AG09319 (cell line): ENCODE data around the gene CCL21.

Experiments used
- DNase-seq: peaks from one replicate; pipeline ENCODE4 v3.0.0-alpha.2; 2010; ENCODE audit warnings: low read depth; ENCODE audit errors: extremely low read depth
- CTCF ChIP-seq: IDR thresholded peaks from 2 replicates; pipeline ENCODE4 v1.5.1; 2011; ENCODE audit warnings: low read depth, mild to moderate bottlenecking, inconsistent platforms, low read length, moderate library complexity

The CCL21 gene

DNA sequence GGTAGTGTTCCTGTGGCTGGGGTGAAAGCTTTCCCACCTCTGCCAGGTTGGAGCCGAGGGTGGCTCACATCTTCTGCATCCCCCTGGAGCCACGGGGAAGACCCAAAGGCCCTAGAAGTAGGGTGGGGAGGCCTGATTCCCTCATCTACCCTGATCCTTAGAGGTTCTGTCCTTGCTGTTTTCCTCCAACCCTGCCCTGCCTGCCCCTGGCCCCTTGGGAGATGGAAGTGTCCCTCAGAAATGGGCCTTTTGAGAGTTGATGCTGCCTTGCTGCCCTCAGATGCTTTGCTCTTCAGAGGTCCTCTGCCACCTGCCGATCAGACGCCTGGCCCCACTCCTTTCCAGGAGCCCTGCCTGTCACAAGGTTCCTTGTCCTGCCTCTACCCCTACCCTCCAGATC lies 25.1 kb downstream of the CCL21 start:
- TF ChIP-seq CTCF: no peak
- no peak for DNase-seq

- TF ChIP-seq CTCF: no peak
- DNase-seq: no peak
These were observed 25.8 kb downstream of the CCL21 start for GRCh38 chr9:34684145-34684544.

DNA sequence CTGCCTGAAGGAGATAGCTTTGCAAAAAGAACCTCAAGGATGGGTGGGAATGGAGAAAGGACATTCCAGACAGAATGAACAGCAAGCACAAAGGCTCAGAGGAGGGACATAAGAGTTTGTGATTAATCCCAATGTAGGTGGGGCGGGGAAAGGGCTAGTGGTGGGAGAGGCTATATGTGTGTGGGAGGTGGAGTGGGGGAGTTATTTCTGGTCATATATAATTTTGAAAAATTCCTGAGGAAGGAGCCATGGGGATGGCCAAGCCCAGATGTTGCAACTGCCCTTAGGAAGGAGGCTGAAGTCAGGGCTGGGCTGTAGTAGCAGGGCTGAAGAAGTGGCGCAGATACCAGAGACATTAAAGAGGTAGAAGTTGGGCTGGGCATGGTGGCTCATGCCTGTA lies 34.1 kb downstream of the CCL21 start:
- no peak for TF ChIP-seq CTCF

GRCh38 chr9:34675048-34675714 lies 34.8 kb downstream of the CCL21 start:
- DNase-seq: no peak
- TF ChIP-seq CTCF: peak; percentile 96

More for the DNA sequence above, 34.1 kb downstream of the CCL21 start:
- DNase-seq: no peak

- TF ChIP-seq CTCF: no peak
- DNase-seq: no peak
These were observed 35.5 kb downstream of the CCL21 start for GRCh38 chr9:34674440-34674839.

- TF ChIP-seq CTCF: no peak
These were observed 38.6 kb downstream of the CCL21 start for GRCh38 chr9:34671307-34671706.

DNA sequence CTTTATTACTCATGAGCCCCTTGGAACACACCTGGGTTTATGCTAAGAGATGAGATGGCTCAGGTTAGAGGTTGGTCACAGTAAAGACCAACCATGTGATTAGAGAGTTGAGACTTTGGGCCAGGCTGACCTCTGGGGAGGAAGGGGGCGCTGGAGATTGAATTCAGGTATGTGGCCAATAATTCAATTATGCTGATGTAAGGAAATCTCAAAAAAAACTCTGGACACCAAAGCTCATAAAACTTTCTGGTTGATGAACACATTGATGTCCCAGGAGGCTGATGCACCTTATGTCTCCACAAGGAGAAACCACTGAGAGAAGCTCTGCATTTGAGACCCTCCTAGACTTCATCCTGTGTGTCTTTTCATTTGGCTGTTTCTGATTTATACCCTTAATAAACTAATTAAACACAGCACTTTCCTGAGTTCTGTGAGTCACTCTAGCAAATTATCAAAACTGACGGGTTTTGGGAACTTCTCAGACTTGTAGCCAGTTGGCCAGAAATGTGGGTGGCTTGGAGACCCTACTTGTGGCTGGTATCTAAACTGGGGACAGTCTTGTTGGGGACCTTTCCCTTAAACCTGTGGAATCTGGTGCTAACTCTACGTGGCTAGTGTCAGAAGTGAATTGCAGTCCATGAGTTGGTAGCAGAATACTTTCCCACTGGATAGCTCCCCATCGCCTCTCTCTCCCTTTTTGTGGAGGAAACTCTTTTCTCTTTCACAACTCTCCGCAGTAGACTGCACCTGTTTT lies 40.0 kb downstream of the CCL21 start:
- no peak for DNase-seq
- no peak for TF ChIP-seq CTCF

More at GRCh38 chr9:34671307-34671706, 38.6 kb downstream of the CCL21 start:
- no peak for DNase-seq
